GM19238 (cell line): ENCODE measurements around the gene NMS.

Experiments used
- DNase-seq: peaks from one replicate; pipeline ENCODE4 v3.0.0; 2011; ENCODE audit warnings: low spot score; ENCODE audit not compliant: insufficient read length

Gene NMS

GRCh38 chr2:100484390-100484789 is 14.1 kb downstream of the NMS start:
- no peak for DNase-seq

- DNase-seq, result no peak
Observed at GRCh38 chr2:100485396-100485795, 15.1 kb downstream of the NMS start.

- DNase-seq, result no peak
Observed at GRCh38 chr2:100494712-100495111, 24.4 kb downstream of the NMS start.

- no peak for DNase-seq
Observed at GRCh38 chr2:100502782-100503181, 32.5 kb downstream of the NMS start.

- no peak for DNase-seq
Observed at GRCh38 chr2:100504542-100504941, 34.3 kb downstream of the NMS start.

GRCh38 chr2:100509066-100509465 is 38.8 kb downstream of the NMS start:
- DNase-seq, result no peak

- no peak for DNase-seq
Observed at GRCh38 chr2:100513650-100514049, 43.4 kb downstream of the NMS start.

- DNase-seq, result no peak
Observed at GRCh38 chr2:100517556-100517955, 47.3 kb downstream of the NMS start.

- DNase-seq, result no peak
Observed at GRCh38 chr2:100518801-100519200, 48.5 kb downstream of the NMS start.

GRCh38 chr2:100520224-100520623 is 49.9 kb downstream of the NMS start:
- DNase-seq, result no peak

- DNase-seq, result no peak
Observed at GRCh38 chr2:100522430-100522829, 52.1 kb downstream of the NMS start.

- no peak for DNase-seq
Observed at GRCh38 chr2:100524331-100524730, 54.0 kb downstream of the NMS start.

GRCh38 chr2:100526868-100527267 is 56.6 kb downstream of the NMS start:
- DNase-seq, result no peak

GRCh38 chr2:100527440-100528015 is 57.2 kb downstream of the NMS start:
- DNase-seq, result no peak

GRCh38 chr2:100529176-100529575 is 58.9 kb downstream of the NMS start:
- DNase-seq, result no peak

- no peak for DNase-seq
Observed at GRCh38 chr2:100529900-100530299, 59.6 kb downstream of the NMS start.
